ENCODE measurements around the gene MEI1.
"Not testable (repeated sequence)": the region's sequence is repeated elsewhere in the genome, so short reads cannot be mapped to it uniquely, and the experiment has no call there.

The MEI1 gene

GRCh38 chr22:41664490-41664889, 34.8 kb upstream of the MEI1 start:
- CTCF ChIA-PET, result interaction anchor here (0.8 to 4.8 kb wide), 5 partner anchors 9 to 261 kb away, joined by 3 to 82 read pairs (median 3); partner anchors contain the start of gene MEI1
- TF ChIP-seq, protein P1, sequence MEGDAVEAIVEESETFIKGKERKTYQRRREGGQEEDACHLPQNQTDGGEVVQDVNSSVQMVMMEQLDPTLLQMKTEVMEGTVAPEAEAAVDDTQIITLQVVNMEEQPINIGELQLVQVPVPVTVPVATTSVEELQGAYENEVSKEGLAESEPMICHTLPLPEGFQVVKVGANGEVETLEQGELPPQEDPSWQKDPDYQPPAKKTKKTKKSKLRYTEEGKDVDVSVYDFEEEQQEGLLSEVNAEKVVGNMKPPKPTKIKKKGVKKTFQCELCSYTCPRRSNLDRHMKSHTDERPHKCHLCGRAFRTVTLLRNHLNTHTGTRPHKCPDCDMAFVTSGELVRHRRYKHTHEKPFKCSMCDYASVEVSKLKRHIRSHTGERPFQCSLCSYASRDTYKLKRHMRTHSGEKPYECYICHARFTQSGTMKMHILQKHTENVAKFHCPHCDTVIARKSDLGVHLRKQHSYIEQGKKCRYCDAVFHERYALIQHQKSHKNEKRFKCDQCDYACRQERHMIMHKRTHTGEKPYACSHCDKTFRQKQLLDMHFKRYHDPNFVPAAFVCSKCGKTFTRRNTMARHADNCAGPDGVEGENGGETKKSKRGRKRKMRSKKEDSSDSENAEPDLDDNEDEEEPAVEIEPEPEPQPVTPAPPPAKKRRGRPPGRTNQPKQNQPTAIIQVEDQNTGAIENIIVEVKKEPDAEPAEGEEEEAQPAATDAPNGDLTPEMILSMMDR (IDR thresholded peaks at IDR 0.05; ENCODE audit: control extremely low read depth, extremely low read depth, low read depth, missing control alignments), result no peak
- no peak for DNase-seq (ENCODE audit: extremely low spot score)
- POLR2A ChIA-PET, result no interaction called here

DNA sequence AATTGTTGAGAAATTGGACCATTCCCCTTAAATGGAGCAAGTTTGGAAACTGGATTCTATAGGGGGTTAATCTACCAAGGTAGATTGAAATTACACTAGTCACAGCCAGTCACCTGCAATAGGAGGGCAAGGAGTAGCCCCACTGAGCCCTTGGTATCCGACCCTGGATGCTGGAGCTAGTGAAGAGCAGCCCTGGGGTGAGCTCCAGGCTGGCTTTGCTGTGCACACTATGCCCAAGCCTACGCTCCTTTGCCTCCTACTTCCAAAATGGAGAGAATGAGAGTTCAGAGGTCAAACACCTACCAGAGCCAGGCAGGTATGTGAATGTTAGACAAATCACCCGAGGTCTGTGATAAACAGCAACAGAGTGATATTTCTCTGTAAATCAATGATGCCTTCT, 34.4 kb upstream of the MEI1 start:
- DNase-seq (ENCODE audit: extremely low spot score), result no peak
- ChIA-PET CTCF (interaction anchor here (0.8 to 4.8 kb wide), 6 partner anchors 9 to 261 kb away, joined by 3 to 82 read pairs (median 4); partner anchors contain the start of gene MEI1), POLR2A (no interaction called here)
- TF ChIP-seq, protein P1 (IDR thresholded peaks at IDR 0.05; ENCODE audit: control extremely low read depth, extremely low read depth, low read depth, missing control alignments), result no peak

GRCh38 chr22:41668971-41669911, 30.1 kb upstream of the MEI1 start:
- TF ChIP-seq, protein P1 (IDR thresholded peaks at IDR 0.05; ENCODE audit: control extremely low read depth, extremely low read depth, low read depth, missing control alignments), result no peak
- POLR2A ChIA-PET, result interaction anchor here (0.7 to 0.9 kb wide), 2 partner anchors 19 to 130 kb away, joined by 5 to 16 read pairs; no protein-coding TSS in a partner anchor
- DNase-seq (ENCODE audit: extremely low spot score), result no peak
- CTCF ChIA-PET, result interaction anchor here (0.8 to 5.0 kb wide), 3 partner anchors 9 to 271 kb away, joined by 3 to 34 read pairs (median 3); no protein-coding TSS in a partner anchor

DNA sequence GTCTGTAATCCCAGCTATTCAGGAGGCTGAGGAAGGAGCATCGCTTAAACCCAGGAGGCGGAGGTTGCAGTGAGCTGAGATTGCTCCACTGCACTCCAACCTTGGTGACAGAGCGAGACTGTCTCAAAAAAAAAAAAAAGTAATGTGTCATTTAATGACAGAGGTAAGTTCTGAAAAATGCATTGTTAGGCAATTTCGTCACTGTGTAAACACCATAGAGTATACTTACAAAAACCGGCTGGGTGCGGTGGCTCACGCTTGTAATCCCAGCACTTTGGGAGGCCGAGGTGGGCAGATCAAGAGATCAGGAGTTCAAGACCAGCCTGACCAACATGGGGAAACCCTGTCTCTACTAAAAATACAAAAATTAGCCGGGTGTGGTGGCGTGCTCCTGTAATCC, 27.2 kb upstream of the MEI1 start:
- CTCF ChIA-PET, result interaction anchor here (2.5 kb wide), 1 partner anchor 25 kb away, joined by 9 read pairs; no protein-coding TSS in a partner anchor
- DNase-seq (ENCODE audit: extremely low spot score); POLR2A ChIA-PET: not testable (repeated sequence)

GRCh38 chr22:41672780-41673509, 26.4 kb upstream of the MEI1 start:
- TF ChIP-seq, protein P1 (IDR thresholded peaks at IDR 0.05; ENCODE audit: control extremely low read depth, extremely low read depth, low read depth, missing control alignments), result peak; percentile 37
- DNase-seq (ENCODE audit: extremely low spot score), result no peak
- ChIA-PET POLR2A (interaction anchor here (0.5 kb wide), 1 partner anchor 247 kb away, joined by 6 read pairs; no protein-coding TSS in a partner anchor), CTCF (interaction anchor here (1.0 to 2.5 kb wide), 6 partner anchors 15 to 268 kb away, joined by 3 to 9 read pairs (median 3); no protein-coding TSS in a partner anchor)

DNA sequence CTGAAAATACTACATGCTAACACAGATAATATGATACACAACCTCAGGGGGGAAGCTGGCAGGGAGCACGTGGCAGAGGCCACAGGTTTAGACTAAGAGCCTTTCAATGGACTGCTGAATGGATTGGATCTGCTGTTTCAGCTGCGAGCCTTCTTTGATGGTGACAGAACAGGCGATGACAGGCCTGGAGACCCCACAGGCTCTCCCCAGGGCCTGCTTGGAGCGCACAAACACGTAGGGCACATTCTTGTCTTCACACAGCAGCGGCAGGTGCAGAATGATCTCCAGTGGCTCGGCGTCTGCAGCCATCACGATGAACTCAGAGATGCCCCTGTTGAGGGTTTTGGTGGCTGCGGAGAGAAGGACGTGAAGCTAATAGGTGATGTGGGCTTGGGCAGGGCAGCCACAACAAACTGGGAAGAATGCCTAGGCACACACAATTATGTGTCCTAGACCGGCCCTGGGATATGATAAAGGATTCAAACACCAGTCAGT, 24.4 kb upstream of the MEI1 start:
- DNase-seq (ENCODE audit: extremely low spot score), result no peak
- POLR2A ChIA-PET, result interaction anchor here (0.7 kb wide), 1 partner anchor 695 kb away, joined by 3 read pairs; no protein-coding TSS in a partner anchor
- TF ChIP-seq, protein P1 (IDR thresholded peaks at IDR 0.05; ENCODE audit: control extremely low read depth, extremely low read depth, low read depth, missing control alignments), result no peak
- CTCF ChIA-PET, result interaction anchor here (1.9 to 3.4 kb wide), 3 partner anchors 8 to 266 kb away, joined by 6 to 17 read pairs (median 7); no protein-coding TSS in a partner anchor

All from GM10248 (cell line).